GM18502 (cell line): Measurements from ENCODE around the gene PEX11G.
"Not testable (repeated sequence)": the region's sequence is repeated elsewhere in the genome, so short reads cannot be mapped to it uniquely, and the experiment has no call there.

Source experiments
- ATAC-seq: cut with Tn5 transposase; IDR thresholded peaks from one replicate; pipeline ENCODE4 v1.9.1; 2021; ENCODE audit warnings: mild to moderate bottlenecking; ENCODE audit not compliant: unreplicated experiment, poor library complexity

The PEX11G gene

DNA sequence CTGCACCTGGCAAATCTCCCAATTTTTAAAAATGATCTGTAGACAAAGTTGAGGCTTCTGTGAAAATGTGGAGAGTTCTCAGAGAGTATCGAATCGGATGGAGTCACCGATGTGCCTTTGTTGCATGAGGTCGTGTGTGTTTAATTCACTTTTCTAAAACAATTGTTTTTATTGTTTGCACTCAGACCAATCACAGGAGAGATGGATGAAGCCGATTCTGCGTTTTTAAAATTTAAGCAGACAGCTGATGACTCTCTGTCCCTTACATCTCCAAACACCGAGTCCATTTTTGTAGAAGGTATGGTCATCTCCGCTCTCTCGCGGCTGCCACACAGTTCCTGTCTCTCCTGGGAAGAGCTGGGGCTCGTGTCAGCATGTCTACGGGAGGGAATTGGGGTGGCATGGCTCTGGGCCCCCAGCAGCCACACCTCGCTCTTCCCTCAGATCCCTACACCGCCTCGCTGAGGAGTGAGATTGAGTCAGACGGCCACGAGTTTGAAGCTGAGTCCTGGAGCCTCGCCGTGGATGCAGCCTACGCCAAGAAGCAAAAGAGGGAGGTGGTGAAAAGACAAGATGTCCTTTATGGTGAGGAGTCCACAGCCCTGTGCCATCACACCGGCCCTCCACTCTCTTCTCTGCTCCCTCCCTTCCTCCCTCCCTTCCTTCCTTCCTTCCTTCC lies 47.2 kb downstream of the PEX11G start:
- ATAC-seq: no peak

GRCh38 chr19:7440188-7440975 lies 48.5 kb downstream of the PEX11G start:
- no peak for ATAC-seq

DNA sequence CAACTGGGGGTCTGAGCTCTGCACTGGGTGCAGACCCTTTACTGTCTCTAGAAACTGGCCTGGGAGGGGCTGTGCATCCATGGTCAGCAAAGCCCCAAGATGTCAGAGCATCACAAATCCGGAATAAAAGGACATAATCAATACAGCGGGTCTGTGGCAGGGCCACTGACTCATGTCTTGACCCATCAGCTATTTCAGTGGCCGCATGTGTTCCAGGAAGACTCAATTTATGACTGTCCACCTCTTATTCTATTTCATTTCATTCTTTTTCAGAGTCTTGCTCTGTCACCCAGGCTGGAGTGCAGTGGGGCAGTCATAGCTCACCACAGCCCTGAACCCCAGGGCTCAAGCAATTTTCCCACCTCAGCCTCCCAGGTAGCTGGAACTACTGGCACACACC lies 53.2 kb downstream of the PEX11G start:
- no peak for ATAC-seq

GRCh38 chr19:7434391-7434790 lies 54.4 kb downstream of the PEX11G start:
- ATAC-seq: no peak

- not testable (repeated sequence) for ATAC-seq
Measured at GRCh38 chr19:7433456-7433855, 55.4 kb downstream of the PEX11G start.

DNA sequence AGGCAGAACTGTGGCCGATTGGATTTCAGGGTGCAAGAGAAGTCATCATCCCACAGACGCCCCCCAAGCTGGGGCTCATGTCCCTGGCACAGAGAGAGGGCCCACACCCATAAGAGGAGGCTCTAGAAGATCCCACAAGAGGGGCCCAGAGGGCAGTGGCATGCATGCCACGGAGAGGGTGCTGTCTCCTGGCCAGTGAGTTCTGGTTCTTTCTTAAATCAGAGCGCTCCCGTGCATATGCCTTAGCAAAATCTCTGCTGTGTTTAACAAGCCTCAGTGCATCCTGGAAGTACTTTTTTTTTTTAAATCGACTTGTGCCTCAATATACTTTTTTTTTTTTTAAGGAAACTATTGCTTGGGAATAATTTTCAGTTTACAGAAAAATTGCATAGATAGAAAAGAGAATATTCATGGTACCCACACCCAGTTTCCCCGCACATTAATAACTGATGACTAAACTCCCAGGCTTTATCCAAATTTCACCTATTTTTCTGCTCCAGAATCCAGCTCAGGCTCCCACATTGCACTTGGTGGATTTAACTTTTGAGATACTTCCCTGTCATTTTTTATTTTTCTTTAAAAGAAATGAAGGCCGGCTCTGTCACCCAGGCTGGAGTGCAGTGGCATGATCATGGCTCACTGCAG lies 59.1 kb downstream of the PEX11G start:
- no peak for ATAC-seq

GRCh38 chr19:7428651-7429113 lies 60.2 kb downstream of the PEX11G start:
- no peak for ATAC-seq

GRCh38 chr19:7427944-7428343 lies 60.9 kb downstream of the PEX11G start:
- no peak for ATAC-seq

GRCh38 chr19:7426986-7427385 lies 61.8 kb downstream of the PEX11G start:
- ATAC-seq: no peak
